COLO668 (cell line): Measurements from ENCODE around the gene CDH4.
A peak's percentile ranks its signal among the peaks of the same experiment; 100 is the strongest.

Experiments
- DNase-seq: peaks from one replicate; lab custom pipeline; 2025; ENCODE audit not compliant: unreplicated experiment; lab: John Stamatoyannopoulos, UW

CDH4 gene

DNA sequence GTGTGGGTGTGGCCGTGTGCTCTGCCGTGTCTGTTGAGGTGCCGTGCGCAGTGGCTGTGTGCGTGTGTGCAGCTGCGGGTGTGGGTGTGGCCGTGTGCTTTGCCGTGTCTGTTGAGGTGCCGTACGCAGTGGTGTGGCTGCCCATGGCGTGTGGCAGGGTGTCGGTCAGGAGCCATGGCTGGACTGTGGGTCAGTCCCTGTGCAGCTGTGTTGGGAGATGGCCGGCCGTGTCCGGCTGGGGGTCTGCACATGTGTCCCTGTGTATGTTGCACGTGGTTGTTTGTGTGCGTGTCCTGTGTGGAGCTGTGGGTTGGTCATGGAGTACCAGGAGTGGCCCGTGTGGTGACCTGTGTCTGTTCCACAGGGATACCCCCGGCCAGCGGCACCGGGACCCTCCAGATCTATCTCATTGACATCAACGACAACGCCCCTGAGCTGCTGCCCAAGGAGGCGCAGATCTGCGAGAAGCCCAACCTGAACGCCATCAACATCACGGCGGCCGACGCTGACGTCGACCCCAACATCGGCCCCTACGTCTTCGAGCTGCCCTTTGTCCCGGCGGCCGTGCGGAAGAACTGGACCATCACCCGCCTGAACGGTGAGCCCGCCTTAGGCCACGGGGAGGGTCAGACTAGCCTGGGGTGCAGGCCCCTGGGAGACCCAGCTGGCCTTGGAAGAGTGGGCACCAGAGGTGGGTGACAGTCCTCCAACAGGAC, 675.9 kb downstream of the CDH4 start:
- no peak for DNase-seq

DNA sequence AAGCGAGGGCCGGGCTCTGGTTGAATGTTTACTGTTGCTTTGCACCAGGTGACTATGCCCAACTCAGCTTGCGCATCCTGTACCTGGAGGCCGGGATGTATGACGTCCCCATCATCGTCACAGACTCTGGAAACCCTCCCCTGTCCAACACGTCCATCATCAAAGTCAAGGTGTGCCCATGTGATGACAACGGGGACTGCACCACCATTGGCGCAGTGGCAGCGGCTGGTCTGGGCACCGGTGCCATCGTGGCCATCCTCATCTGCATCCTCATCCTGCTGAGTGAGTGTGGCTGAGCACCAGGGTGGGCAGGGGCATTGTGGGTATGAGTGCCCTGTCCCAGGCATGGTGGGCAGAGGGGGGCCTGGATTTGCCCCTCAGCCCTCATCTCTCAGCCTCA, 677.5 kb downstream of the CDH4 start:
- DNase-seq: no peak

DNA sequence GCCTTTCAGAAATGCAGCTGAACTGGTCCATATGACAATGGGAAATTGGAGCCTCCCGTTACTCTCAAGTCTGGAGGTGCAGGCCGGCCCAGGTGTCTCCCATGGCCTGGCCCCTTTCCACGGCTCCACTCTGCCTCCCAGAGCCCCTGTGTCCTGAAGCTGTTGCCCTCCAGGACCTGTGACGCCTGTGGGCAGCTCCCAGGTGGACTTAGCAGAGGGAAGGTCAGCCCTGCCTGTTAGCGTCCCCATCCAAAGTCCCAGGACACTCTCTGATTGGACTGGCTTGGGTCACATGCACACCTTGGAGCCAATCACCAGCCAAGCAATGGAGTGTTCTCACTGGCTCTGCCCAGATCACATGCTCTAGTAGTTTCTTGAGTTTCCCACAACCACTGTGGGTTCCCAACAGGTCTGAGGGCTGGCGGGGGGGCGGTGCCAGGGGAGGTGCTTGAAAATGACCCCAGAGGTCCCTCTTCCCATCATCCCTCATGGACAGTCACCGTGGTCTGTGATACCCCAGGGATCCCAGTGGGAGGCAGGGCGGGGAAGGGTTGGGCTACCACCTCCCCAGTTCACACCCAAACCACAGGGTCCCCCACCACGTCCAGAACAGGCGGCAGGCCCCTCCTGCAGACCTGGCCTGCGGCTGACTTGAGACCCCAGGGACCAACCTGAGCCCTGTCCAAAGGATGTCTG, 678.1 kb downstream of the CDH4 start:
- no peak for DNase-seq

DNA sequence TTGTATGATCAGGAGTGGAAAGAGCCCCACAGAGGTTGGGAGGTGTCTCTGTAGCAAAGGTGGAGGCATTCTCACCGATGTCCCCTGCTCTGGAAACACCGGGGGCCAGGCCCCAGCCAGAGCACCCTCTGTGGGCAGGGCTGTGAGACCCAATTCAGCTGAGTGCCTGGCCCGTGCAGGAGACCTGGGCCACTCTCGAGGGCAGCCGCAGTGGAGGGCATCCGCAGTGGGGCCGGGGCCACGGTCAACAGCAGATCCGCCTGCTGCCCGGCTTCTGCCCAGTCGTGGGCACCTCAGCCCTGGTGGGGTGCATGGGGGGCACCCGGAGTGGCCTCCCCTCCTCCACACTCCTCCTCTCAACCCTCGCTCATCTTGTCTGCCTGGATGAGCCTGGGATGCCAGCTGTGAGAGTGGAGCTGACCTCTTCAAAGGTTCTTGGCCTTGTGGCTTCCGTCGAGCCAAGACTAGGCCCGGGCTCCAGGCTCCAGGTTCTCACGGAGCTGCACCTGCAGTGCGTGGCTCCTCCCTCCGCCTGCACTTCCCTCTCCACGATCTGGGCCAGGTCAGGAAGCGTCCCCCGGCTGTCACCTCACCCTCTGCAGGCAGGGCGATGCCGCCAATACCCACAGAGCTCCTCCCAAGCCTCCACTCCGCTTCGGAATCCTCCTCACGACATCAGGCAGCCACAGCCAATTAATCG, 678.9 kb downstream of the CDH4 start:
- DNase-seq: peak; percentile 20

DNA sequence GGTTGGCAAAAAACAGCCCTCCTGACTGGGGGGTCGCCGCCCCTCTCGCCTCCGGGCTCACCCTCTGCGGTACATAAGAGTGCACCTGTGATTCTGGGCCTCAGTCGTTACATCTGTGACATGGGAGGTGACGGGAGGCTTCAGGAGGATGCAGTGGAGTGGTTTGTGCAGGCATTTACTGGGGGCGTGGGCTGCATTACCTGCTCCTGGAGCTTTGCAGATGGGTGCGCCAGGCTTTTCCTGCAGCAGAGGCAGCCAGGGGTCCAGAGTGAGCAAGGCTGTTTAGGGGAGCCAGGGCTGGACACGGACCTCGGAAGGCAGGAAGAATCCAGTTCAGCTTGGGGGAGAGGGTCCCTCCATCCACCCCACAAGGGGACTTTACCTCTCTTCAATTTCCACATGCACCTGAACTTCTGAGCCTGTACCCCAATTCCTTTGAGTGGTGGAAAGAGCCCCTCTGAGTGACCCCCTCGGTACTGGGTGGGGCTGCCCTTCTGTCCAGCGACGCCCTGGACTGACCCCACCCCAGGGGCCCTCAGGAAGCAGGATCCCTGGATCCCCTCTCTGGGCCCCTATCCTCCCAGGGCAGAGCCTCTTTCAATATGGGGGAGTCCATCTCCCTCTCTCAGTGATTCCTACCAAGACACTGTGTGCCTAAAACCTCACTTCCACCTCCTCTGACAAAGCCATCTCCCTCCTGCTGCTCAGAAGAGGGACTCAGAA, 679.6 kb downstream of the CDH4 start:
- DNase-seq: no peak

DNA sequence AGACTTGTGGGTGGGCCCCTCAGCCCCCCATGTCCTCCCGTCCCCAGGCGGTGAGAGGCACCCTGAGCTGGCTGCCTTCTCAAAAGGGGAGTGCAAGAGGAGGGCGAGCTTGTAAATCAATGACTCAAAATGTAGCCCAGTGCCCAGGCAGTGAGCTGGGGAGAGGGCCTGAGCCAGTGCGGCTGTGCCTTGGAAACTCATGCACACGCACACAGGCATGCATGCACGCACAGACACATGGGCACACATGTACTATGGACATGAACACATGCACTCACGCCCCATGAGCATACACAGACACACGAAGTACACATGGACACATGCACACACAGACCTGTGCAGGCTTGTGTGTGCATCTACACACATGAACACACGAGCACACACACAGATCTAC, 680.1 kb downstream of the CDH4 start:
- DNase-seq: no peak

DNA sequence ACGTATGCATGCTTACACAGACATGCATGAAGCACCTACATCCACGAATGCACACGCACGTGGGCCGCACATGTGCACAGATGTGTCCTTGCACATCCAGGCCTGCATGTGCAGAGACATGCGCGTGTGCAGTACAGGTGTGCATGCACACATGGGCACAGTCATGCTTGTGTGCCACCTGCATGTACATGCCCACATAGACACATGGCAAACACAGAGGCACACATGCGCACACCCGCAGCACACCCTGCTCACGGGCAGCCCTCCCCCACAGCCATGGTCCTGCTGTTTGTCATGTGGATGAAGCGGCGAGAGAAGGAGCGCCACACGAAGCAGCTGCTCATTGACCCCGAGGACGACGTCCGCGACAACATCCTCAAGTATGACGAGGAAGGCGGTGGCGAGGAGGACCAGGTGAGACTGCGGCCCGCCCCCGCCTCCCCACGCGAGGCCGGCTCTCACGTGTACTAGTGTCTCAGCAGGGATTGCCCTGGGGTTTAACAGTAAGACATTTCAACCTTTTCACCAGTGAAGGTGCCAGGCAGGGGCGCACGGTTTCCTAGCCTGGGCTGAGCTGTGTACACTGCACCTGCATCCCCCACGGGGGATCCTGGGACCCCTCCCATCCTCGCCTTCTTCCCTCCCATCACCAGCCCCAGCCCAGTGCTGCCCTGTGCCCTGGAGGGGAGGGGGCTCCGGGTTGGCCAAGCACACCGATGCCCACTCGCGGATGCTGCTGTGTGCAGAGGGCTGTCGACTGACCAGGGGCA, 680.8 kb downstream of the CDH4 start:
- DNase-seq: no peak

DNA sequence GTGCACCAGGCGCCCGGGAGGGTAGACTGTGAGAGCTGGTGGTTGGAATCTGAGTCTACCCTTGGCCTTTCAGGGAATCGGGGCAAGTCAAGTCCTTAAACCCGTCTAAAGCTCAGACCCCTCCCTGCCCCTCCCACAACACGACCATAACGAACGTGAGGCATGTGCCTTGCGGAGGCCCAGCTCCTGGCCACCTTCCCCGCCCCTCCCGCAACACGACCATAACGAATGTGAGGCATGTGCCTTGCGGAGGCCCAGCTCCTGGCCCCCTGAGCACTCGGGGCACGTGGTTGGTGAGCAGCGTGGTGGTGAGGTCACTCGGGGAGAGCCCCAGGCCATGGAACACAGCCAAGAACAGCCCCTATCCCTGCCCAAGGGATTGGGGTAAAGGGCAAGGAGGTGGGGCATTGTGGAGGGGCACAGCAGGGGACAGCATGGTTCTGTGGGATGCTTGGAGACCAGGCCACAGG, 681.5 kb downstream of the CDH4 start:
- no peak for DNase-seq

DNA sequence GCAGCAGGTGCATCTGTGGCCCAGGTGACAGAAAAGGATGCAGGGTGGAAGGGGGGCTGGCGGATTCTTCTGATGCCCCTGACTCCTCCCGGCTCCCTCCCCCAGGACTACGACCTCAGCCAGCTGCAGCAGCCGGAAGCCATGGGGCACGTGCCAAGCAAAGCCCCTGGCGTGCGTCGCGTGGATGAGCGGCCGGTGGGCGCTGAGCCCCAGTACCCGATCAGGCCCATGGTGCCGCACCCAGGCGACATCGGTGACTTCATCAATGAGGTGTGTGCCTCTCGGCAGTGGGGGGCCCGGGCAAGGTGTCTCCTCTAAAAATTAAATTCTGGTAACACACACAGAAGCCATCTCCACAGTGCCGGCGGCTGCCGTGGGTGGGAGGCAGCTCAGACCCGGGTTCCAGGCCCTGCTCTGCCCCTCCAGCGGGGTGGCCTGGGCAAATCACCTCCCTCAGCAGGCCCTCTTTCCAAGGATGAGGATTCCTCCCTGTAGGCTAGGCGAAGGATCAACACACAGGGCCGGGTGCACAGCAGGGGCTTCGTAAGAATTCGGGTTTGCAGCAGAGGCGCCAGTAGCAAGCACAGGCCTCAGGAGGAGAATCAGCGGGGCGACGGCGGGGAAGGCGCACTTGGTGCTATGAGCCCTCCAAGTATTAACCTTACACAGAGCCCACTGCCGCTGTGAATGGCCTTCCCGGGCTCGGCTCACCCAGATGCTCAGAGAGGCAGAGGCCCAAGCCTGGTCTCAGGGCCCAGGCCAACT, 682.1 kb downstream of the CDH4 start:
- DNase-seq: no peak

DNA sequence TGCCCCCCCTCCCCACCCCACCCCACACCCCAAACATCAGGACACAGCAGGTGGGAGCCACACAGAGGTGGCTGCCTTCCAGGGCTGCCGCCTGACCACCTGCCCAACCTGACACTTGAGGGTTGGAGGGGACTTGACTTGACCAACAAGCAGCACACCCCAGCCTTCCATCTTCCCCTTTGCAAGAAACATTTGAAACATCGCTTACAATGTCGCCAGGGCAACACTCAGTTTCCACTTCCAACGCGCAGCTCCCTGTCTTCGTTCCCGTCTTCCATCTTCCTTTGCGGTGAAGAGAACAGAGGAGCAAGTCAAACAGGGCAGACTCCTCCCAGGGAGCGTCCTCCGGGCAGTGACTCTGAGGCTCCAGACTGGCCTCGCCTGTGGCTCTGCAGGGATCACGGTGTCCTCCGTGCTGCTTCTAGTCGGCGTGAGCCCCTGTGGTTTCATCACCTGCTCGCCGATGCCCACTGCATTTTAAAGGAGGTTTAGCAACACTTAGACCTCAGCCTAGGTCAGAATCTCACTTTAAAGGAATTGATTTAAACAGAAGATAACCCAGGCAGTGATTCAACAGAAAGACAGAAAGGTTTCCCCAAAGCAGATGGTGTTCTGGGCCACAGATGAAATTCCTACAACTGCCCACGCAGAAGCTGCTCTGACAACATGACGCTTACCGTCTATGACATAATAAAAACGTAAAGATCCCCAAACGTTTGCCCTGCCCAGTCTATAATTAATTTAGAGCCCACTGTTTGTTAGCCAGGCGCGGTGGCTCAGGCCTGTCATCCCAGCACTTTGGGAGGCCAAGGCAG, 682.9 kb downstream of the CDH4 start:
- no peak for DNase-seq

DNA sequence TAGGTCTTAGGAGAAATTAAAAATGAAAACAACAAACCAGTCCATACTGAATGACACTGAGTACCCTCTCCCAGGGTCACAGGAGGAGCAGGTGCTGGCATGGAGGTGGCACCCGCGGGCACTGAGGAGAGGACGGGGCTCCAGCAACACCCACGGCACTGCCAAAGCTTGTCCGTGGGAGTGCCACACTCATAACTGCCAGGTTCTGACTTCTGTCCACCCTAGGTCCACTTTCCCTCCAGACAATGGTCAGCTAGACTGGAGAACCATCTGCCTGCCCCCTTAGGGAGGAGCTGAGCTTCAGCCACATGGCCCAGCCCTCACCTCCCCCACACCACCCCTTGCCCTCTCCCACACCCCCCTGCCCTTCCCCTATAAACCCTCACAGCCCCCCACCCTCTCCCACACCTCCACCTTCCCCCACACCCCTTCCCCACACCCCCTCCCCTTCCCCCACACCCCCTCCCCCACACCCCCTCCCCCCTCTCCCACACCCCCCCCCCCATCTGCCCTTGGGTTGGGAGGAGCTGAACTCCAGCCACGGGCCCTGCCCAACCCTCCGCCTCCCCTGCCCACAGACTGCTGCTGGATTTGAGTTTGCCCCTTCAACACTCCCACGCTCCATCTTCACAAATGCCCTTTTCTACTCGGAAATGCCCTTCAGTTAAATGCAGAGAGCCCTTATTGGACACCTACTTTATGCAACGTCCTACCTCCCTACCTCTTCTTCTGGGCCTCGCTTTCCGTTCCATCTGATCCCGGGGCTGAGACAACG, 684.1 kb downstream of the CDH4 start:
- no peak for DNase-seq

DNA sequence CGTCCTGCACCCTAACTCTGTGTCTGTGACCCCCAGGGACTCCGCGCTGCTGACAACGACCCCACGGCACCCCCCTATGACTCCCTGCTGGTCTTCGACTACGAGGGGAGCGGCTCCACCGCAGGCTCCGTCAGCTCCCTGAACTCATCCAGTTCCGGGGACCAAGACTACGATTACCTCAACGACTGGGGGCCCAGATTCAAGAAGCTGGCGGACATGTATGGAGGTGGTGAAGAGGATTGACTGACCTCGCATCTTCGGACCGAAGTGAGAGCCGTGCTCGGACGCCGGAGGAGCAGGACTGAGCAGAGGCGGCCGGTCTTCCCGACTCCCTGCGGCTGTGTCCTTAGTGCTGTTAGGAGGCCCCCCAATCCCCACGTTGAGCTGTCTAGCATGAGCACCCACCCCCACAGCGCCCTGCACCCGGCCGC, 684.7 kb downstream of the CDH4 start:
- no peak for DNase-seq

DNA sequence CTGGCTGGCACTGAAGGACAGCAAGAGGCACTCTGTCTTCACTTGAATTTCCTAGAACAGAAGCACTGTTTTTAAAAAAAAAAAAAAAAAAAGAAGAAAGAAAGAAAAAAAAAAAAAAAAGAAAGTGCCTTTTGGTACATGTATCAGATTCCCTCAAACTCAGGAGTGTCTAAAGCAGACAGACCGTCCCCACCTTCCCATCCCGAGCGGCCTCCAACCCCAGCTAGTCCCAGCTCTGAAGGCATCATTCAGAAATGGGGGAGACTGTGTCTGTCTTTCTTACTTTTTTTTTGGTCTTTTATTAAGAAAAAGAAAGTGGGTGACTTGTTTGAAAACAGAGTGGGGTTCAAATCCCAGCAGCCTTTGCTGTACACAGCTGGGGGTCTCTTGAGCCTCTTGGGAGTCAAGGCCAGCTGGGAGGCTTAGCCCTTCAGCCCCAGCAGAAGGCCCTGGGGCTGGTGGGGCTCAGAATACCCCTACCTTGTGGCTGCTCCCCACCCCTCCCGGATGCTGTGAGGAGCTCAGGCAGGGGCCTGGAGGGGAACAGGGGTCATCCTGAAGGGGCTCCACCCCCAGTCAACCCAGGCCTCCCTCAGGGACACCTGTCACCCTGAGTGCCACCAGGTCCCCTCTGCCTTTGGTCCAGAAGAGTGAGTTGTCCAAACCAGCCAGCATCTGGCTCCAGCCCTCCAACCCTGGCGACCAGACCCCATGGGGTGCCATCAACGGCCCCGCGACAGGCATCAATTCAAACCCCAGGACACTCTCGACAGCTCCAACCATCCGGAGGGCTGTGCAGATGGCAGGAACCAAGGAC, 685.3 kb downstream of the CDH4 start:
- no peak for DNase-seq

DNA sequence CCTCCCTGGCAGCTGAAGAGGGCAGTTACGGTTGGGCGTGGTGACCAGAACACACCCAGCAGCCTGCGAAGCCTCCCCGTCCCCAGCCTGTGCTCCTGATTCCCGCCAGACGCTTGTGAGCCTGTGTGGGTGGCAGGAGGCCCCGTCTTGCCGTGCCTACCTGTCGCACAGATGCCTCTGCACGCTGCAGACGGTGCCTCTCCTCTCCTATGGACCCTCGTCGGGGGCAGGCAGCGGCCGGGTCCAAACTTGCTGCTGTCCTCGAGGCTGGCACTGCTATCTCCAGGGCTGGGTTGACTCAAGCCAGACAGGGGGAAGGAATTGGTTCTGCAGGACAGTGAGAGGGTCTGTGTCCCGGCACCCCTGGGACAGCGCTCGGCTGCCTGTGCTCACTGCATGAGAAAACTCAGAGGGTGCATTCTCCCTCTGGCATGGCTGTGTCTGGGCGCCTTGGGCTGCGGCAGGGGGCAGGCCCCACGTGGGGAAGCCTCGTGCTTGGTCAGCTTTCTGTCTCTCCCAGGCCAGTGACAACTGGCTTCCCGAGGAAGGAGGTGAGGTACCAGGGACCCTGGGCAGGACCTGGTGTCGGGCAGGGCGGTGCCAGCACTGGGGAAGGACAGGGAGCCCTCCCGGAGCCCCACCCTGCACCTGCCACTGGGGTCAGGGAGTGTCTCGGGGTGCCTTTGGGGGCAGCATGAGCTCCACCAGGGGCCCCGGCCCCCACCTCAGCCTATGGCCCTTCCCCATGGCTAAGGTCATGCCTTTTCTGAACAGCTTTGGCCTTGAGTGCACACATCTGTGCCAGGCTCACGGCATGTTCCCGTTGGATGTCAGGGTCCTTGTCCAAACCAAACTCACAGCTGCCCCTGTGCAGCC, 686.1 kb downstream of the CDH4 start:
- DNase-seq: no peak

DNA sequence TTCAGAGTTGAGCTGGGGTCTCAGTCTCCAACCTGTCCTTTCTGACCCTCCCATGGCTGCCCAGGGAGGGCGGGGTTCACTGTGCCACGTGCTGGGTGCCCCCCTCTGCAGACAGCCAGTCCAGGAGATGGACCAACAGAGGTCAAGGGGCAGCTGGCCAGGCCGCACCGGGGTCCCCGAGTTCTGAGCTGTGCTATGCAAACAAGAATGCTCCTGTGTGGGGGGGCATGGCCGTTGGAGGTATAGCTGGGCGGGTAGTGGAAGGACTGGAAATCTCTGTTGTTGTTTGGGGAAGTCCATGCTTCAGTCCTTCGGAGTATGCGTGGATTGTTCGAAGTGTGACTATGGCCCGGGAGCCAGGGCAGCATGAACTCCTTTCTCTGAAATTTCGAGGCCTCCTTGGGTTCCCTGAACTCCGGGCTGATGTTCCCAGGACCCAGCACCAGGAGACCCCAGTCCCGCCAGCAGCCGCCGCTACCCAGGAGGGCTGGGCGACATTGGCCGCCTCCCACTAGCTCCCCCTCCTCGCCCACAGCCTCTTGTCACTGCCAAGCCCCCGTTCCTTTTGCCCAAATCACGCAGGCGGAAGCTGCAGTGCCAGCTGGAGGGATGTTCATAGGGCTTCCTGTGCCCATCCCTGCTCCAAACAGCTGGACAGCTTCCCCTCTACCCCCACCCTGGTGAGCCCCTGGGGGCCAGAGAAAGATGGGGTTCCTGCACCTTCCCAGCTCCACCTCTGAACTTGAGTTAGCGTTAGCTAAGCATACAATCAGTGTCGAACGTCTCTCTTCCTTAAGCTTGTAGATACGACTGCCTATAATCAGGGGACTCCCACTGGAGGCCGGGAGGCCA, 687.0 kb downstream of the CDH4 start:
- no peak for DNase-seq
